ENCODE measurements around the gene TMEM80. TPM values are rescaled to one million over a fixed set of nuclear protein-coding genes. Genes with fewer than 3 reads are reported as not detected.

The TMEM80 gene
- total and polyA plus RNA-seq, 10 donors, result 18.7 to 37.6 (median 28.5) TPM

- Histone ChIP-seq H3K36me3 (peaks cover 0 to 15% (median 0%) of the 10 kb centered on the region in 6 donors), H3K4me3 (peak overlapping the region; percentile 85 to 98 (median 96)), H3K9me3 (no peaks in the 10 kb centered on the region), H3K27me3 (replicated peaks in 1 of 7) (no peaks in the 10 kb centered on the region), H3K27ac (peak overlapping the region in 7 of 8 donors; percentile 86 to 99 (median 92)), H3K4me1 (peaks cover 21 to 62% (median 41%) of the 10 kb centered on the region in 6 donors)
- peak; percentile 67 for DNase-seq
- intact Hi-C loops (cut with DNase I; ENCODE audit: low total_unique reads), result no loop called here
- TF ChIP-seq POLR2A (IDR thresholded peaks at IDR 0.05) (no peak), CTCF (IDR thresholded peaks at IDR 0.05 in 8 of 11, conservative IDR thresholded peaks at IDR 0.05 in 3 of 11) (no peak), POLR2AphosphoS5 (IDR thresholded peaks at IDR 0.05) (no peak)
- 23 to 41% (median 28%) methylated on average over 26 to 46 of the region's 46 CpGs for WGBS, 5 donors
Measured at GRCh38 chr11:746289-747157, 50.9 kb downstream of the TMEM80 start.

- peak within 1 kb of the TSS; percentile 58 to 99 (median 91) for H3K27ac ChIP-seq
- WGBS, 5 donors, result 0 to 1% (median 1%) methylated on average over 13 to 112 of the region's 112 CpGs
- TF ChIP-seq POLR2A (IDR thresholded peaks at IDR 0.05), result peak in 1 of 3 donors; percentile 44
- TF ChIP-seq CTCF (IDR thresholded peaks at IDR 0.05 in 8 of 11, conservative IDR thresholded peaks at IDR 0.05 in 3 of 11), result peak in 7 of 11 experiments; percentile 21 to 67 (median 48)
- TF ChIP-seq POLR2AphosphoS5 (IDR thresholded peaks at IDR 0.05), result peak; percentile 86 to 90 (median 89)
- H3K9me3 ChIP-seq, result no peaks in the 10 kb centered on the region
- H3K4me3 ChIP-seq, result peak within 1 kb of the TSS; percentile 85 to 98 (median 96)
- intact Hi-C loops (cut with DNase I; ENCODE audit: low total_unique reads), result no loop called here
- H3K4me1 ChIP-seq, result peaks cover 21 to 70% (median 43%) of the 10 kb centered on the region in 6 donors
- DNase-seq, result peak; percentile 98
- H3K36me3 ChIP-seq, result peaks cover 0 to 23% (median 1%) of the 10 kb centered on the region in 6 donors
- no peaks in the 10 kb centered on the region for H3K27me3 ChIP-seq (replicated peaks in 1 of 7)
Measured at GRCh38 chr11:747158-748006, 51.8 kb downstream of the TMEM80 start, which contains the start of gene TALDO1. TALDO1 (plus strand) TSS chr11:747464; CDS start chr11:747482, 18 bp downstream.

GRCh38 chr11:748007-748359 is 52.4 kb downstream of the TMEM80 start:
- peak overlapping the region; percentile 85 to 98 (median 96) for H3K4me3 ChIP-seq
- peaks cover 21 to 76% (median 46%) of the 10 kb centered on the region in 6 donors for H3K4me1 ChIP-seq
- peak overlapping the region; percentile 58 to 99 (median 91) for H3K27ac ChIP-seq
- peak; percentile 86 for DNase-seq
- H3K9me3 ChIP-seq, result no peaks in the 10 kb centered on the region
- WGBS, 5 donors, result 1 to 6% (median 5%) methylated on average over 8 to 18 of the region's 18 CpGs
- TF ChIP-seq POLR2AphosphoS5 (IDR thresholded peaks at IDR 0.05), result peak in 1 of 3 donors; percentile 40
- no peak for TF ChIP-seq CTCF (IDR thresholded peaks at IDR 0.05 in 8 of 11, conservative IDR thresholded peaks at IDR 0.05 in 3 of 11)
- intact Hi-C loops (cut with DNase I; ENCODE audit: low total_unique reads), result no loop called here
- no peaks in the 10 kb centered on the region for H3K27me3 ChIP-seq (replicated peaks in 1 of 7)
- peaks cover 0 to 29% (median 4%) of the 10 kb centered on the region in 6 donors for H3K36me3 ChIP-seq
